NOMO-1 (cell line): ENCODE results near the gene MUTYH.

ENCODE experiments used
- DNase-seq, 2 experiments: peaks; one replicate each; lab custom pipeline; 2025; ENCODE audit not compliant: unreplicated experiment in 2 of 2; lab: John Stamatoyannopoulos, UW

The MUTYH gene

GRCh38 chr1:45351508-45351907 lies 11.3 kb upstream of the MUTYH start:
- no peak for DNase-seq

GRCh38 chr1:45348966-45349677 lies 8.9 kb upstream of the MUTYH start:
- DNase-seq: no peak

- no peak for DNase-seq
These were observed 8.3 kb upstream of the MUTYH start for GRCh38 chr1:45348609-45348965.

- DNase-seq: no peak
These were observed 7.8 kb upstream of the MUTYH start for GRCh38 chr1:45348020-45348419.

GRCh38 chr1:45346473-45346872 lies 6.2 kb upstream of the MUTYH start:
- no peak for DNase-seq

DNA sequence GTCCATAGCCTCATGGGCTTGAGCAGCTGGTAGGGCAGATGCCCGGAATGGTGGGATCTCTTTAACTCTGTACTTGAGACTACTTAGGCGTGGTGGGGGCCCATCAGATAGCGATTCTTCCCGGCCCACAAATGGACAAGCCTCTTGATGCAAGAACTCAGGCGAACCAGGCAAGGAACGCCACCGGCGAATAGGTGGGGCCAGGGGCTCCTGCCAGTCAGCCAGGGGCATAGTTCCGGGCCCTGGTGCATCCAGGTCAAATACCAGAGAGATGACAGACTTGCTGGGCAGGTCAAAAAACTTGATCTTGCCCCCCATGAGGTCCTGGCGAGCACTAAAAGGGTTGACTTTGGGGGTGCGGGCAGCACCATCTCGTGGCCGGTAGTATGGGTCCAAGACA lies 4.8 kb upstream of the MUTYH start:
- DNase-seq: no peak

GRCh38 chr1:45344499-45344898 lies 4.3 kb upstream of the MUTYH start:
- DNase-seq: no peak

DNA sequence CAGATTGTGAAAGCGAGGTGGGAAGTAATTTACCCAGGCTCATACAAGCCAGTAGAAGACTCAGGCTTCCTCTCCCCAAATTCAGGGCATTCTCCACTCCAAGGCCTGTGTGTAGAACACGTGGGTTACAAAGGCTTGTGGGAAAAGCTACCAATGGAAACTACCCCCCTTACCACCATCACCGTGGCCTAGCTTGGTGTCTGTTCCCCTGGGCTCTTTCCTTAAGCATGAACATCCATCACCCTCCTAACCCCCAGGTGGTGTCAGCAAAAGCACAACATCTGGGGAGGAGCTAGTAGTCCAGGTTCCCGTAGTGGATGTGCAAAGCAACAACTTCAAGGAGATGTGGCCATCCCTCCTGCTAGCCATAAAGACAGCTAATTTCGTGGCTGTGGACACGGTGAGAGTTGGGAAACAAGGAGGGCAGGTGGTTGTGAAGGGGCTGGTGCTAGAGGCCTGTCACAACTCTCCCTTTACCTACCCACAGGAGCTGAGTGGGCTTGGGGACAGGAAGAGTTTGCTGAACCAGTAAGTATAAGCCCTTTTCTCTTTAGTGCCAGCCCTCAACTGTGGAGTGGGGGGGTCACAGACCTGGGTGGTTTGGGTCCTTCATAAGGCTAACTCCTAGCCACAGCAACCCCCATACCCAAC lies 701 bp upstream of the MUTYH start:
- DNase-seq: no peak

- DNase-seq: no peak
These were observed 2.5 kb downstream of the MUTYH start for GRCh38 chr1:45337630-45338325.

GRCh38 chr1:45335855-45336324 lies 4.3 kb downstream of the MUTYH start:
- no peak for DNase-seq

- DNase-seq: no peak
These were observed 5.7 kb downstream of the MUTYH start for GRCh38 chr1:45334308-45335245.

DNA sequence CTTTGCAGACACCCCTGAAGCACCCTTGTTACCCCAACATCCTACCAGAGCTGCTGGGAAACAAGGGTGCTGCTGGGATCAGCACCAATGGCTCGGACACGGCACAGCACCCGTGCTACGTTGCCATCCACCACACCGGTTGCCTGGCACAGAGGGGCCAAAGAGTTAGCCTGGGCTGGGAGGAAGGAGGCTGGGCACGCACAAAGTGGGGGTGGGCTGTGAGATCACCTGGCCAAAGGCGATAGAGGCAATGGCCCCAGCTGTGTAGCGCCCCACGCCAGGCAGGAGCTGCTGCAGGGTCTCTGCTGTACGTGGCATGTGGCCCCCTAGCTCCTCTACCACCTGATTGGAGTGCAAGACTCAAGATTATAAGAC lies 7.9 kb downstream of the MUTYH start:
- no peak for DNase-seq

GRCh38 chr1:45331436-45332345 lies 8.5 kb downstream of the MUTYH start:
- no peak for DNase-seq

GRCh38 chr1:45329445-45329844 lies 10.8 kb downstream of the MUTYH start:
- DNase-seq: no peak

DNA sequence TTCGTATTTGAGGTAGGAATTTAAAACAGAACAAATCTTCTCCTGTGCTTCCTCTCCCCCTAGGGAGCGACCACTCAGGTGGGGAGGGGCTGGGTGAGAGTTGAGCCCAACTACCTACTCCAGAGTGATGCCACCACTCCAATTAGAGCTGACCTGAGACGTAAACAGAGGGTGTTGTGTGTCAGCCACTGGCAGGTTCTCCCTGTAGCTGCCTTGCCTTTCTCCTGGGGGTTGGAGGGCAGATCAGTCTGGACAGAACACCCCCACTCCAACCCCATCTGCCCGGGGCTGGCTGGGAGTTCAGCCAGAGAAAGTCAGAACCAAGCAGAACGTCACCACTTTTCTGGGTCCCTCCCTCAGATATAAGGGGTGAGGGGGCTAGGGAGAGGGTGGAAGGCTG lies 11.6 kb downstream of the MUTYH start:
- DNase-seq: no peak

DNA sequence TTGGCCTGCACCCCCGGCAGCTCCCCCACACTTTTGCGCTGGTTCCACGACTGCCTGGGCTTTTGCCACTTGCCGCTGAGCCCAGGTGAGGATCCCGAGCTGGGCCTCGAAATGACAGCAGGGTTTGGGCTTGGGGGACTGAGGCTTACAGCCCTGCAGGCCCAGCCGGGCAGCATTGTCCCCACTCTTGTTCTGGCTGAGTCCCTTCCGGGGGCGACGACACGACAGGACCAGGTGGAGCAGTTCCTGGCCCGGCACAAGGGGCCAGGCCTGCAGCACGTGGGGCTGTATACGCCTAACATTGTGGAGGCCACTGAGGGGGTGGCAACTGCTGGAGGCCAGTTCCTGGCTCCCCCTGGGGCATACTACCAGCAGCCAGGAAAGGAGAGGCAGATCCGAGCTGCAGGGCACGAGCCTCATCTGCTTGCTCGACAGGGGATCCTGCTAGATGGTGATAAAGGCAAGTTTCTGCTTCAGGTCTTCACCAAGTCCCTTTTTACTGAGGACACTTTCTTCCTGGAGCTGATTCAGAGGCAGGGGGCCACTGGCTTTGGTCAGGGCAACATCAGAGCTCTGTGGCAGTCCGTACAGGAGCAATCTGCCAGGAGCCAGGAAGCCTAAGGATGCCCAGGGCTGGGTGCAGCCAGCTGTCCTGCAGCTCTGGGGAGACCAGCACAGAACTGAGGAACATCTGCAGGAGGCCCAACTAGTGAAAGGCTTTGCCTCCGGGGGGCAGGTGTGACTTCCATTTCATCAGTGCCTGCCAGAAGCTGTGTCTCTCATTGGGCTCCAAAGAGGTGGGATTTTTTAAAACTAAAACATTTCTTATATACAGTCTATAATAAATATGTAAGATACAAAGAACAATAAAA lies 12.4 kb downstream of the MUTYH start:
- DNase-seq: peak in 1 of 2 experiments; percentile 10

DNA sequence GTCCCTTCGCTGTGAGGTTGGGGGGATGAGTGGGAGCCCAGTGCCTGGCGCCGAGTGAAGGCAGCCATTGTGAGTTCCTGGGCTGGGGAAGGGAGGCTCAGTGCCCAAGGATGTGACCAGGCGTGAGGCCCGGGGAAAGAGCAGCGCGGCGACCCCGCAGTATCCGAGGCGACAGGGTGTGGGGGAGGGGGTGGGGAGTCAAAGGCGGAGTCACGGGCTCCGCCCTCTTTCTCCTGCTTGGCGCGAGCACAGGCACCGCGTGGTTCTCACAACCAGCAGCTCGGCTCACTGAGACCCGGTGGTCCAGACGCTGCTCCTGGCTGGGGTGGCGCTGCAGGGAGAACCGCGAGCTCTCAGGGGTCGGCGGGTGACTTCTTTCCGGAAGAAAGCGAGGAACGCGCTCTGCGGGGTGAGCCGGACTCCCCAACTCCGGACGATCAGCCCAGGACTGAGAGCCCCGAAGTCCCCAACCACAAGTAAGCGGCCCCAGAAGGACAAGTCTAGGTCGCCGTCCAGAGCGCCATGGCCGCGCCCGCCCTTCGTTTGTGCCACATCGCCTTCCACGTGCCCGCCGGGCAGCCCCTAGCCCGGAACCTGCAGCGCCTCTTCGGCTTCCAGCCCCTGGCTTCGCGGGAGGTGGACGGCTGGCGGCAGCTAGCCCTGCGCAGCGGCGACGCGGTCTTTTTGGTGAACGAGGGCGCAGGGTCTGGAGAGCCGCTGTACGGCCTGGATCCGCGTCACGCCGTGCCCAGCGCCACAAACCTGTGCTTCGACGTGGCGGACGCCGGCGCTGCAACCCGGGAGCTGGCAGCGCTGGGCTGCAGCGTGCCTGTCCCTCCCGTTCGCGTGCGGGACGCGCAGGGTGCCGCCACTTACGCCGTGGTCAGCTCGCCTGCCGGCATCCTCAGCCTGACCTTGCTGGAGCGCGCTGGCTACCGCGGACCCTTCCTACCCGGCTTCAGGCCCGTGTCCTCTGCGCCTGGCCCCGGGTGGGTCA lies 13.3 kb downstream of the MUTYH start, which contains the start of gene HPDL:
TSS of gene HPDL (plus strand) at position 269 of the 997 bp plus-strand sequence. CDS start at position 523, 254 bp downstream.
- peak; percentile 35 to 48 for DNase-seq
